Stromal cell of bone marrow (primary cell): ENCODE measurements around the gene PRKN.

ENCODE experiments used
- DNase-seq: peaks from one replicate; pipeline ENCODE4 v3.0.0-alpha.2; 2012; ENCODE audit warnings: low read depth

Gene PRKN

GRCh38 chr6:162674452-162674851, 53.1 kb downstream of the PRKN start:
- DNase-seq = no peak

- no peak for DNase-seq
Observed at GRCh38 chr6:162671580-162672165, 55.9 kb downstream of the PRKN start.

DNA sequence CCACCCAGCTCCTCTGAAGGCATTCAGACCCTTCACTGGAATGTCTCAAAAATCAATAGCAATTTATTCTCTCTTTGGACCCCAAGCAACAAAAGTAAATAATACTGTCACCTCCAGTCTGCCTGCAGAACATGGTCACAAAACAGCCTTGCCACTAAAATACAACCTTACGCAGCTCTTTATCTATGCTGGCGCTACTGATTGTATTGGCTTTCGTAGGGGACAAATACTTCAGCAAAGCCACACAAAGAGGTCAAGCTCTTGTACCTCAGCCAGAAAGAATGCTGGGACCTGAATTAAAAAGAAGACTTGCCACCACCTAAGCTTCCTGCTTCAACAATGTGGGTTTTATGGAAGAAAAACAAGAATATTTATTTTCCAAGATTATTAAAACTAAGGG, 57.2 kb downstream of the PRKN start:
- DNase-seq = no peak

- DNase-seq = no peak
Observed at GRCh38 chr6:162666246-162666645, 61.3 kb downstream of the PRKN start.

- DNase-seq = no peak
Observed at GRCh38 chr6:162653808-162654207, 73.8 kb downstream of the PRKN start.

DNA sequence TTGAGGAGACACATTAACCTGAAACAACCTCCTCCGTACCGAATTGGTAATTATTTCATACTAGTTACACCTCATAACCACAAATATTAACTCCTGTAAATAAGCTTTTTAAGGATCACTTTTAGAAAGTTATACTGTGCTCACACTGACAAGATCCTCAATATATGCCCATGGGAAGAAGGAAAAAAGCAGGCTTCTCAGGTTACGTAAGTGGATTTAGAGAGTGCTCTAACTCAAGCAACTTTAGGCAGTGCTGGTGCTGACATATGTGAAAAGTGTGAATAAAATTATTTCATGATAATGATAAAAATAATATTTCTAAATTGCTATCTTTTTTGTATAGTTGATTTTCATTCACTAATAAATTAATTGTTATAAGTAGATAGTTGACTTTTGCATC, 76.1 kb downstream of the PRKN start:
- DNase-seq = no peak

DNA sequence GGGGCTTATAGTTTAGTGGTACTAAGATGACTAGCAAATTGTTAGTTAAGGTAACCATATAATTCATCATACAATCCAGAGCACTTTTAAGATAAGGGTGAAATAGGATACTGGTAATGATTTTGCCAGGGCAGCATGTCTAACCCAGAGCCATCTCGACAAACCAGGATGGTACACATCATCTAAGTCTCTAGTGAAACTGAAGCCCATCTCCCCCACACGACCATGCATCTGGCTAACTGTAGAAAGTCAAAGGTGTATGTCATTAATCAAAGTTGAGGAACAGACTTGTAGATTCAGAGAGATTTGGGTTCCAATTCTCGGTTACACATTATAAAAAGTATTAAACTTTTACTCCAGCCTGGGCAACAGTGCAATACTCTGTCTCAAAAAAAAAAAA, 78.3 kb downstream of the PRKN start:
- no peak for DNase-seq

- no peak for DNase-seq
Observed at GRCh38 chr6:162644153-162644552, 83.4 kb downstream of the PRKN start.

- no peak for DNase-seq
Observed at GRCh38 chr6:162640756-162641155, 86.8 kb downstream of the PRKN start.

DNA sequence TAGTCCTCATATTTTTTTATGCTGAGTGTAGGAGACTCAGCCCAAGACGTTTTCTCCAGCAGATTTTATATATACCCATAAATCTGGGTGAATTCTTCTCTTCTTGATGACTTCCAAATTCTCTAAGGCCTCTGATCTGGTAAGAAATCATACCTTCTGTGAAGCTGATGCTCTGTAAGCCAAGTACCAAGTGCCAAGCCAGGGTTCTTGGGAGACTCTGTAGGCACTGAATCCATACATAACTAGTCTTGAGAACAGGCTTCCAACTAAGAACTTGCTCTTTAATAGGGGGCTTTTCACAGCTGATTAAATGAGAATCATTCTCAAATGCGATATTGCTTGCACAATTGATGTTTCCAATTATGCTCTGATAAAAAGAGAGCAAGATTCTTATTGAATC, 87.6 kb downstream of the PRKN start:
- no peak for DNase-seq

- DNase-seq = no peak
Observed at GRCh38 chr6:162638931-162639574, 88.5 kb downstream of the PRKN start.

DNA sequence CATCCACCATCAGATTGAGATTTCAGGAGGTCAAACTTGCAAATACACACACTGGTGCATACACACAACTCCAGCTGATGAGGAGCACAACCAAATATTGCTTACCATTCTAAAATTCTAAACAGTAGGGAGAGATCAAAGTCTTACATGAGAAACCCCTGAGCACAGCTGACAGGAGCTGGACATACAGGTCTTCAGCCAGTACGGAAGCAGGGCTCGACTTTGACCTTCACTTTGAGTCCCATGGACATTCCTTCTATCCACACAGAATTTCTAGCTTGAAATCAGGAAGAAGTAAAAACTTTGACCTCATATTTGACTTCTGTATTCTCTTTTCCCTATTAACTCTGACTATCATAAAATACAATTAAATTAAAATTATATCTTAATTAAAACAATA, 90.2 kb downstream of the PRKN start:
- DNase-seq = no peak

DNA sequence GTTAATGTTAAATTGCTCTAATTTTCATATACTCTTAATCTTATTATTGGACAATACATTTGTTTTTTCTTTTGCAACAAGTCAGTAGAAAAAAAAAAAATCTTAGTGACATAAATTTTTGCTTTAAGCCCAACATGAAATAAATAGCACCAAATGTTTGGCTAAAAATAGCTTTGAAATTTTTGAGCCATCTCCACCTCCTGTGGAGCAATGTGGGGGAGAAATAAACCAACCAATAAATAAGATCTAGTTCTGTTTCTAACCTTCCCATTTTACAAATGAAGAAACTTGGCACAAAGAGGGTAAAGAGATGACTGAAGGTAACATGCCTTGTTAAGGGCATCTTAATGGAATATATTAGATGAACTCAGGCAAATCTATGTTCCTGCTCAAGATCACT, 91.4 kb downstream of the PRKN start:
- no peak for DNase-seq

- DNase-seq = no peak
Observed at GRCh38 chr6:162631546-162631945, 96.0 kb downstream of the PRKN start.

GRCh38 chr6:162630069-162630468, 97.5 kb downstream of the PRKN start:
- no peak for DNase-seq

DNA sequence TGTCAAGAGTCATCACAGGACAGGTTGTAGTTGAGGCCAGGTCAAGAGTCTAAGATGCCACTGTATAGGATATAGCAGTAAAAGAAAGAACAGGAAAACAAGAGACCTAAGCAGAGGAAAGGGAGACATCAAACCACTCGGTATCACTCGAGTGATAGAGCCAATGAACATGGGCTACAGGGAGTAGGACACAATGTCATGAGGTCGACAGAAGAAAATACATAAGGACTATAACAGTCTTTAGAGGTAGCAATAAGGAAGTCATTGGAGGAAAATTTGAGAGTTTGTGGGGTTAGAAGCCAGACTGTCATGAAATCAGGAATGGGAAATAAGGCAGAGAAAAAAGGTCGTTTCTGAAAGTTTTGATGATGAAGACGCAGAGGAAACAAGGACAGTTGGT, 99.7 kb downstream of the PRKN start:
- DNase-seq = no peak

DNA sequence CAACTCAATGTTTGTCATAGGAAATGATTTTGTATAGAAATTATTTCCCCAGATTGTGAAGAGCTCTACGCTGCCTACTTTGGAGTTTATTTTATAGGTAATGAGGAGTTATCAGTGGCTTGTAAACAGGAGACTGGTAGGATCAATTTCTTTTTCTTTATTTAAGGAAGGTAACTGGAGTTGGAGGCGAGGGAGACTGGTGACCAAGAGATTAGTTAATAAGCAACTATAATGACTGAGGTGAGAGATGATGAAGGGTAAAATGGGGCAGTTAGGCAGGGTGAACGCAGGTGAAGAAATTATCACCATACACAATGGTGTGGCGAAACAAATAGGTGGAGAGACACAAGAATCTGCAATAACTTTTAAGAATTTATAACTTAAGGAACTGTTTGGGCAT, 100.2 kb downstream of the PRKN start:
- no peak for DNase-seq

DNA sequence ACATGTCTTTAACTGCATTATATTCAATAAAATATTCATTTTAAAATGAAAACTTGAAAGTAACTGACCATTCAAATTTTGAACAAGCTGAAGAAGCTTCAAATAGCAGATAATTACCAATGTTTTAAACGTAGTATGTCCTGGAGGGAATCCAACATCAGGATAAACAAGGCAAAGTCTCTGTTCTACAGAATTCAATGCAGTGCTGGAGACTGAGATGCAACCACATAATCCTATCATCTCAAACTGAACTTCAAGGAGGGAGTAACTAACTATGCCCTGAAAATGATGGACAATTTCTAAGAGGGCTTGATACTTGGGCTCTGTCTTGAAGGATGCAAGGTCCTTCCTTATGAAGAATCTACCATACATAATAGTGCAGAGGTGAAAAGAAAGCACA, 100.7 kb downstream of the PRKN start:
- no peak for DNase-seq

GRCh38 chr6:162625846-162626540, 101.6 kb downstream of the PRKN start:
- no peak for DNase-seq

GRCh38 chr6:162622572-162622971, 105.0 kb downstream of the PRKN start:
- no peak for DNase-seq

GRCh38 chr6:162621246-162621645, 106.3 kb downstream of the PRKN start:
- DNase-seq = no peak

DNA sequence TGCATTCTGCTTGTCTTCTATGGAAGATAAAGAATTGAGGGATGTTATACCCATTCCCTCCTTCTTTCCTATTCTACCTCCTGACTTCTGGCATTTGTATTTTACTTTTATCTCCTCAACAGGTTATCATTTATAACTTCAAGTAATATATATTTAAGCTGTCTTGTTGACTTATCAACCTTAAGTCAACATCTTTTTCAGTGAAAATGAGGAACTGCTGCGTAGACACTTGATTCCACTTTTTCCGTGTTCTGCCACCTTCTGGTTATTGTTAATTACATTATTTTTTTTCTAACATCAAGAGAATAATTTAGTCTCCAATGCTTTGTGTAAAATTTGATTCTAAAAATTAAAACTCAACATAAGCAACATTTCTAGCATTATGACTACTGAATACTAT, 107.5 kb downstream of the PRKN start:
- DNase-seq = no peak

DNA sequence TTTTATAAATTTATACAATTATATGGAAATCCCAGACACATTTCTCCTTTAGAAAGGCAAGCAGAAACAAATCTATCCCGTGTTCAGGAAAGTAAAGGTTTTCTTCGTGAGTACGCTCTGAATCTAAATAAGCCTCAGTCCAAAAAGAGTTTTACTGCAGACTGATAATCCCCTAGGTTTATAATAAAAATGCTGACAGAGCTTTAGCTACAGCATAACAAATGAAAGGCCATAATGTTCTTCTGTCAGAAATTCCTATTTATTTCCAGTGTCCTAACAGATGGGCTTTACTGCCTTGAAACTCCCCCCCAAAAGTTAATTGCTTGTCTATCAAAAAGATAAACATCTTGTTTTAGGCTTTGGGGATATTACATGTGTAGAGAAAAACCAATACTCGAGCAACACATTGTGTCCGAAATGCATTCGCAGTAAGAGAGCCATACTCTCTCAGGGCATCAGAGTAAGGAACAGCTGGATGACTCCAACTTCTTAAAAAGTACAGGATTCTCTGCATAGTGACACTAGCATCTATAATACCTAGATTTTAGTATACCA, 109.0 kb downstream of the PRKN start:
- DNase-seq = no peak
